MG63 (cell line): Measurements from ENCODE around the gene FAM83F. TPM values are rescaled to one million over a fixed set of nuclear protein-coding genes. Genes with fewer than 3 reads are reported as not detected.
"Not testable (repeated sequence)": the region's sequence is repeated elsewhere in the genome, so short reads cannot be mapped to it uniquely, and the experiment has no call there.

ENCODE experiments used
- DNase-seq: peaks from one replicate; pipeline ENCODE4 v3.0.0-alpha.2; 2020
- H3K27me3 ChIP-seq: fragments of 250-450 bp; sonication (Bioruptor Pico); 2 replicates; pipeline ENCODE4 v1.5.1; 2020; ENCODE audit warnings: mild to moderate bottlenecking, moderate library complexity
- H3K36me3 ChIP-seq: fragments of 250-450 bp; sonication (Bioruptor Pico); 2 replicates; pipeline ENCODE4 v1.5.1; 2020; ENCODE audit warnings: mild to moderate bottlenecking, moderate library complexity
- H3K4me3 ChIP-seq: fragments of 250-450 bp; sonication (Bioruptor Pico); 2 replicates; pipeline ENCODE4 v1.5.1; 2020; ENCODE audit warnings: mild to moderate bottlenecking, moderate library complexity
- H3K9me3 ChIP-seq: fragments of 250-450 bp; sonication (Bioruptor Pico); 2 replicates; pipeline ENCODE4 v1.5.1; 2020; ENCODE audit warnings: mild to moderate bottlenecking, moderate library complexity
- total RNA-seq: library from RNA; depleted of rRNA; stranded (reverse); fragments of >200 nt; shearing (Covaris generic); gene quantifications from 2 replicates; pipeline ENCODE4 v1.2.3, GENCODE V29; 2014; ENCODE audit warnings: low replicate concordance

FAM83F gene
- total RNA-seq, 1 experiment from 2014 or later: not detected

- Histone ChIP-seq H3K27me3 (no peaks in the 10 kb centered on the region), H3K4me3 (no peak overlapping the region), H3K9me3 (no peaks in the 10 kb centered on the region), H3K36me3 (no peaks in the 10 kb centered on the region)
- DNase-seq: no peak
Observed at GRCh38 chr22:40021401-40022000, 26.7 kb downstream of the FAM83F start.

GRCh38 chr22:40022536-40023240 lies 27.9 kb downstream of the FAM83F start:
- no peaks in the 10 kb centered on the region for H3K9me3 ChIP-seq
- peak; percentile 62 for DNase-seq
- no peaks in the 10 kb centered on the region for H3K36me3 ChIP-seq
- no peaks in the 10 kb centered on the region for H3K27me3 ChIP-seq
- H3K4me3 ChIP-seq: no peak overlapping the region

GRCh38 chr22:40023341-40023841 lies 28.6 kb downstream of the FAM83F start:
- no peak for DNase-seq
- no peak overlapping the region for H3K4me3 ChIP-seq
- H3K9me3 ChIP-seq: no peaks in the 10 kb centered on the region
- no peaks in the 10 kb centered on the region for H3K27me3 ChIP-seq
- no peaks in the 10 kb centered on the region for H3K36me3 ChIP-seq

DNA sequence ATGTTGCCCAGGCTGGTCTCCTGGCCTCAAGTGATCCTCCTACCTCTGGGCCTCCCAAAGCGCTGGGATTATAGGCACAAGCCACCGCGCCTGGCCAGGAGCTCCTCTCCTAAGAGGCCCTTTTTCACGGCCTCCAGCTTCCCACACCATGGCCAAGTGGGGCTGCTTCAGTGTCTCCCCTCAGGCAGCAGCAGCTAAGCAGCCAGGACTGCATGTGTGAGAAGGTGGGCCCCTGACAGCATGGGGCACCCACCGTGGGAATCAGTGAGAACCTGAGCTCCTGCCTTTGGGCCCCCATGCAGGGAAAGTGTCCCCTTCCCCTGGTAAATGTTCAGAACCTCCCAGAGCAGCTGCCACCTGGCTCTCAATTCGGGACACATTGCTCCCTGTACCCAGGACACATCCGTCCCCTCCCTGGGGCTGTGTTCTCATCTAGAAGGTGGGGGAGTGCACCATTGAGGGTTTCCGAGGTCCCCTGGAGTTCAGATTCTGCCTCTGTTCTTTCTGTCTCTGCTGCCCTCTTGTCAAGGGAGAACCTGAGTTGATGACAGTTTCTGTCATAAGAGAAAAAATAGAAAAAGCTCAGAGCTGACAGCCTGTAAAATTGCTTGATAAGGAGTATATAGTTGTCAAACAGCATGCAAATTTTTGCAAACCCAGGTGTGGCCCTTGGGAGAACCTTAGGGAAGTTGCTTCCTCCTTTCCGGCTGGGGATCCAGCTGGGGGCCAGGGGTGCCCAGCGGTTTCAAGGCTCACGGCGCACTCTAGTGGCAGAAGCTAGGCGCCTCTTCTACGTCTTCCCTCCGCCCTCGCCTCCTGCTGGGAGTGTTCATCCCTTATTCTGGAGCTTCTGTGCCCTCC lies 29.7 kb downstream of the FAM83F start:
- DNase-seq: peak; percentile 57
- Histone ChIP-seq H3K4me3 (no peak overlapping the region), H3K9me3 (no peaks in the 10 kb centered on the region), H3K36me3 (no peaks in the 10 kb centered on the region), H3K27me3 (no peaks in the 10 kb centered on the region)

GRCh38 chr22:40025062-40025379 lies 30.3 kb downstream of the FAM83F start:
- not testable (repeated sequence) for H3K9me3 ChIP-seq, H3K36me3 ChIP-seq, H3K4me3 ChIP-seq, DNase-seq, H3K27me3 ChIP-seq

DNA sequence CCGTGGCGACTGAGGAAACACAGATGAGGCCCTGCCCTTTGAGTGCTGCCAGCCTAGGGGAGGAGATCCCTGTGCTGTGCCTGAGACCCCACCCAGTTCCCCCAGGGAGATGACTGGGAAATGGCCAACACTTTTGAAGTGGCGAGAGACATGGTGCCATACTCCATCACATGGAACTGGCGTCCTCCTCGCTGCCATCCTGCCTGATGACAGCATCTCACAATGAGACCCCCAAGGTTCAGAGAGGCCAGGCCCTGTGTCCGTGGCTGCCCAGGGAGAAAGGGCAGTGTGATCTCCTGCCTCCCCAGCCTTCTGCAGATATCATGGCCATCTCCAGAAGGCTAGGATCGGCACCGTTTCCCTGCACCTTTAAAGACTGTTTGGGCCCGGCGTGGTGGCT lies 31.1 kb downstream of the FAM83F start:
- H3K27me3 ChIP-seq: no peaks in the 10 kb centered on the region

GRCh38 chr22:40026641-40027040 lies 31.9 kb downstream of the FAM83F start:
- H3K9me3 ChIP-seq: no peaks in the 10 kb centered on the region
- no peak overlapping the region for H3K4me3 ChIP-seq
- DNase-seq: no peak
- no peaks in the 10 kb centered on the region for H3K27me3 ChIP-seq
- H3K36me3 ChIP-seq: no peaks in the 10 kb centered on the region

More for the DNA sequence above, 31.1 kb downstream of the FAM83F start:
- DNase-seq: no peak
- no peaks in the 10 kb centered on the region for H3K36me3 ChIP-seq
- H3K4me3 ChIP-seq: no peak overlapping the region
- no peaks in the 10 kb centered on the region for H3K9me3 ChIP-seq

- no peak for DNase-seq
- H3K9me3 ChIP-seq: no peaks in the 10 kb centered on the region
- H3K36me3 ChIP-seq: no peaks in the 10 kb centered on the region
- H3K4me3 ChIP-seq: no peak overlapping the region
- no peaks in the 10 kb centered on the region for H3K27me3 ChIP-seq
Observed at GRCh38 chr22:40027191-40028097, 32.7 kb downstream of the FAM83F start.

DNA sequence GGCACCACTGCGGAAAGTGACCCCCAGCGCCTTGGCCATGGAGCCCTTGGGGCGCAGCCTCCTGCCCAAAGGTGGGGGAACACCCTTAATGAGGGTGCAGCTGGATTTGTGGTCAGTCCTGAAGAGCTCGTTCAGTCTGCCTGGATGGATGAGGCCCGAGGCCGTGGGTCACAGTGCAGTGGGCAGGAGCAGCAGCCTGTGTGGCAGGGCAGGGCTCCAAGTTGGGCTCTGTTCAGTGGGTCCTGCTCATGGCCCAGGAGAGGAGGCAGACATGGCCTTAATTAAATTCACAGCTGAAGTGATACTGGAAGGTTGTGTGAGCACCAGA lies 33.3 kb downstream of the FAM83F start:
- Histone ChIP-seq H3K36me3 (no peaks in the 10 kb centered on the region), H3K27me3 (no peaks in the 10 kb centered on the region), H3K4me3 (no peak overlapping the region), H3K9me3 (no peaks in the 10 kb centered on the region)
- no peak for DNase-seq

GRCh38 chr22:40029189-40029890 lies 34.6 kb downstream of the FAM83F start:
- H3K9me3 ChIP-seq: no peaks in the 10 kb centered on the region
- no peak for DNase-seq
- H3K27me3 ChIP-seq: no peaks in the 10 kb centered on the region
- no peak overlapping the region for H3K4me3 ChIP-seq
- H3K36me3 ChIP-seq: no peaks in the 10 kb centered on the region

DNA sequence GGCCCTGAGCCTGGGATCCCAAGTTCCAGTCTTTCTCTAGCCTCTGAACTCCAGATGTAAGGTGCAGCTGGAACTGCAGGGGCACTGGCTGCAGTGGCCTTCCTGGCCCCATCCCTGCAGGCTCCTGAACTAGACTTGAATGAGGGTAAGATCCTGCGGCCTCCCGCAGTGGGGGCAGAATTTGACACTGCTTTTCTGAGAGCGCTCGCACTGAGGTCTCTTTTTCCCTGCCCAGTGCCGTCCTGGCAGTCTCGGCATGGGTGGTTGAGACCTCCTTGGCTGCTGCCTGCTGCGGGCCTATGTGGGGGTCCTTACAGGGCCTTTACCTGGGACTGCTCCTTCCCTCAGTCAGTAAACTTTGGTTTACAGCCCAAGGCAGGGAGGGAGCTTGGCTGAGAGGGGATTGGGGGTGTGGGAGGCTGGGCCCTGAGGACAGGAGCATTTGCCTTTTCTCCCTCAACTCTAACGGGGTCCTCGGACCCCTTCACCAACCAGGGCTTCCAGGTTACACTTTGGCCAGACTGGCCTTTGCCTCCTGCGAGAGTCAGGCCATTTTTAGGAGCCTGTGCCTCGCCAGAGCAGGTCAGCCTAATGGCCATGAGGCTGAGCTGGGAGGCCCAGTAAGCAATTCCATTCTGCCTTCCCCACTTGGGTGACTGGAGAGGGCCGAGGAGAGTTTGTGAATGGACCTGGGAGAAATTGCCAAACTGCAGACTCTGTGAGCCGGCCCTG lies 35.4 kb downstream of the FAM83F start:
- DNase-seq: no peak
- no peaks in the 10 kb centered on the region for H3K9me3 ChIP-seq
- H3K4me3 ChIP-seq: no peak overlapping the region
- H3K36me3 ChIP-seq: no peaks in the 10 kb centered on the region
- H3K27me3 ChIP-seq: no peaks in the 10 kb centered on the region

GRCh38 chr22:40030758-40031095 lies 36.0 kb downstream of the FAM83F start:
- no peak for DNase-seq
- Histone ChIP-seq H3K27me3 (no peaks in the 10 kb centered on the region), H3K9me3 (no peaks in the 10 kb centered on the region), H3K36me3 (no peaks in the 10 kb centered on the region), H3K4me3 (no peak overlapping the region)

DNA sequence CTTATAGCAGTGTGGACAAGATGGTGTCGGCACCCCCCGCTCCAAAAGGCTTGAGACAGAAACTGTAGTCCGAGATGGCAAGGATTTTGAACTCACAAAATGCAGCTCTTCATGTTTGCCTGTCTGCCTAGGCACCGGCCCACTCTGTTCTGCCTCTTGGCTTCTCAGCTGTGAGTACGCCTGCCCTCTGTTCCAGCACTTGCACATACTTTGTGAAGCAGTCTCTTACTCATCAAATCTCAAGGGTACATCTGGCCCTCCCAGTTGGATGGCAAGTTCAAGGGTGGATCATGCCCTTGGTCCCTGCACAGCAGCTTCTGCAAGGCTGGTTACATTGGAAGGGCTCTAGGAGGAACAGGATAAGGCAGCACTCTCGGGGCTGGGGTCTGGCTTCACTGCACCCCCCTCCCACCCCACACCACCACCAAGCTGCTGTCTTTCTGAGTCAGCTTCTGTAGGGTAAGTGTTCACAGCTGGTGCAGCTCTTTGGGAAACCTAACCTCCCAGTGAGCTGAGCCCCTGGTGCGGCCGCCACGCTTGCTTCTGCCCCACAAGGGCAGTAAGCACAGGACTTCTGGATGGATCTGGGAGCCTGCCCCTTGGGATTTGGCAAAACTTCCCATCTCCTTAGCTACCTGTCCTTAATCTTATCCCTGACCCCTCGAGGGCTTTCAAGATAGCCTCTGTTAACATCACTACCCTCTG lies 37.2 kb downstream of the FAM83F start:
- H3K4me3 ChIP-seq: no peak overlapping the region
- H3K9me3 ChIP-seq: no peaks in the 10 kb centered on the region
- H3K36me3 ChIP-seq: no peaks in the 10 kb centered on the region
- peak; percentile 7 for DNase-seq
- H3K27me3 ChIP-seq: no peaks in the 10 kb centered on the region

- DNase-seq: no peak
- Histone ChIP-seq H3K36me3 (no peaks in the 10 kb centered on the region), H3K4me3 (no peak overlapping the region), H3K9me3 (no peaks in the 10 kb centered on the region), H3K27me3 (no peaks in the 10 kb centered on the region)
Observed at GRCh38 chr22:40033586-40034380, 39.0 kb downstream of the FAM83F start.
